Adrenal gland (tissue), 12 donors: ENCODE data around the gene SMARCC1. TPM values are rescaled to one million over a fixed set of nuclear protein-coding genes. Genes with fewer than 3 reads are reported as not detected.

Experiments used
- DNase-seq, 7 donors: peaks; one replicate each; pipeline ENCODE4 v3.0.0-alpha.2; 2019 to 2020
- H3K27ac ChIP-seq, 5 donors: fragments of 200-600 bp; sonication (generic) in 4 of 5; 1 replicate in 3 of 5; 2 replicates in 2 of 5; pipeline versions ENCODE4 v1.5.1 to v1.8.0; 2016 to 2020; ENCODE audit warnings: mild to moderate bottlenecking in 1 of 5
- H3K27me3 ChIP-seq: fragments of 200-600 bp; 2 replicates; pipeline ENCODE4 v1.8.0; 2021
- H3K36me3 ChIP-seq, 2 donors: fragments of 200-600 bp; replicated peaks in 1 of 2; 1 replicate in 1 of 2; 2 replicates in 1 of 2; pipeline versions ENCODE4 v1.5.1 to v1.8.0; 2018 to 2022
- H3K4me1 ChIP-seq, 2 donors: fragments of 200-600 bp; replicated peaks in 1 of 2; 1 replicate in 1 of 2; 2 replicates in 1 of 2; pipeline versions ENCODE4 v1.5.1 to v1.8.0; 2018 to 2021
- H3K4me3 ChIP-seq, 4 donors: fragments of 200-600 bp; sonication (generic) in 3 of 4; one replicate each; pipeline ENCODE4 v1.5.1; 2016 to 2018
- H3K9me3 ChIP-seq, 3 donors: fragments of 200-600 bp; sonication (generic) in 1 of 3; replicated peaks in 1 of 3; 1 replicate in 2 of 3; 2 replicates in 1 of 3; pipeline versions ENCODE4 v1.5.1 to v1.8.0; 2016 to 2021
- POLR2A ChIP-seq, 2 donors: fragments of 450-650 bp; IDR thresholded peaks; one replicate each; pipeline ENCODE4 v1.6.1; 2017; ENCODE audit warnings: antibody characterized with exemption in 2 of 2, mild to moderate bottlenecking in 2 of 2, moderate library complexity in 1 of 2
- WGBS, 4 donors: extraction: QIAGEN DNeasy Blood & Tissue Kit in 2 of 4; methylation state at CpG; one replicate each; pipeline versions ENCODE4 v1.1.5 to v1.1.7; 2013 to 2017; 5-methylcytosine and 5-hydroxymethylcytosine counted together
- intact Hi-C, 2 donors: fragments of 100-400 bp; cut with DNase I; formaldehyde crosslinking; loops; one replicate each; pipeline versions ENCODE4 v1.14.1 to v1.15.0; 2022 to 2023
- polyA plus RNA-seq, 3 donors: library from polyadenylated mRNA; stranded (reverse); fragments of 200-250 nt in 2 of 3; fragments of 350-450 nt in 1 of 3; fragmentation: Illumina TruSeq in 1 of 3; extraction: RNeasy Lipid Tissue Mini Kit (QIAGEN cat#74804) in 1 of 3; gene quantifications; one replicate each; pipeline ENCODE4 v1.2.3, GENCODE V29; 2013 to 2014
- total RNA-seq, 9 donors: library from RNA; depleted of rRNA in 4 of 9; stranded (reverse); fragments of >200 nt in 4 of 9; fragments of 120-200 nt in 1 of 9; fragmentation: NEBNext Ultra II Directional in 1 of 9; extraction: Animal tissue kit (Norgen Biotek cat#: 25700) in 1 of 9; gene quantifications; one replicate each; pipeline versions ENCODE4 v1.1.0 to v1.2.4, GENCODE V29; 2013 to 2023
- TF ChIP-seq, protein P1 (sequence below), 6 experiments: fragments of 450-650 bp in 4 of 6; fragments of 200-600 bp in 2 of 6; sonication (generic) in 1 of 6; IDR thresholded peaks; 1 replicate in 5 of 6; 2 replicates in 1 of 6; pipeline versions ENCODE4 v1.5.1 to v1.8.0; 2016 to 2021; ENCODE audit warnings: antibody characterized with exemption in 6 of 6, mild to moderate bottlenecking in 2 of 6, moderate library complexity in 1 of 6
- donor health status: healthy with polysubstance abuse.
- donor health status: Bipolar disorder and iron deficiency.
- donor health status: DM: yes; HTN: yes; CAD: no.
- donor health status: DM: no; HTN: no; CAD: no.
- donor health status: DM: no; HTN: no; CAD: no.
- donor health status: DM: yes; HTN: yes; CAD: no.

The SMARCC1 gene
- total and polyA plus RNA-seq, 12 donors, result 5.5 to 47.4 (median 19.9) TPM

DNA sequence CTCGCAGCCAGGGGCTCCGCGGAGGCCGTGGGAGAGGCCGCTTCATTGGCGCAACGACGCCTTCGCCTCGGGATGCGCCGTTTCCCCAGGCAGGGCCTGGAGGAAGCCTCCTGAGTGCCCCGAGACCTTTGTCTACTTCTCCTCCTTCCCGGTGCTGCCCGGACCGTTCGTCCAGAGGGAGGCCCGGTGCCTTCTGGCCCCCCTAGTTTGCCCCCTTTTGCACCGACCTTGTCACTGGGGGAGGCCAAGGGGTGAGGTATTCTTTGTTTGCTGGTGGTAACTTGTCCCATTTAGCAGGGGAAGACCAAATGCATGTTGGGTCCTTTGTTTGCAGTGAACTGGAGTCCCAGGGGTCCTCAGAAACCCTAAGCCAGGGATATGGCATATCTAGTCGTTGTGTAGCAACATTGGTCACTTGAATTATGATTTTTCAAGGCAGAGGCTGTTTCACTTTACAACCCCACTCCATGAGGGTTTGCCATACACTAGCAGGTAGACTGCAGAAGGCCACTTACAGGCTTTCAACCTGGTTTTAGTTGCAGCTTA, 21.9 kb upstream of the SMARCC1 start:
- peaks cover 0 to 28% of the 10 kb centered on the region in 2 donors for H3K36me3 ChIP-seq
- H3K4me1 ChIP-seq, result peaks cover 12 to 26% of the 10 kb centered on the region in 2 donors
- H3K27me3 ChIP-seq, result no peaks in the 10 kb centered on the region
- H3K9me3 ChIP-seq, result no peaks in the 10 kb centered on the region
- intact Hi-C loops, result no loop called here
- DNase-seq, result no peak
- H3K27ac ChIP-seq, result peak overlapping the region in 4 of 5 donors; percentile 91 to 99 (median 98)
- WGBS, 4 donors, result 0 to 2% (median 1%) methylated on average over 3 to 20 of the region's 20 CpGs
- H3K4me3 ChIP-seq, result peak overlapping the region; percentile 48 to 100 (median 75)
- TF ChIP-seq POLR2A (IDR thresholded peaks at IDR 0.05), result no peak
- TF ChIP-seq, protein P1, sequence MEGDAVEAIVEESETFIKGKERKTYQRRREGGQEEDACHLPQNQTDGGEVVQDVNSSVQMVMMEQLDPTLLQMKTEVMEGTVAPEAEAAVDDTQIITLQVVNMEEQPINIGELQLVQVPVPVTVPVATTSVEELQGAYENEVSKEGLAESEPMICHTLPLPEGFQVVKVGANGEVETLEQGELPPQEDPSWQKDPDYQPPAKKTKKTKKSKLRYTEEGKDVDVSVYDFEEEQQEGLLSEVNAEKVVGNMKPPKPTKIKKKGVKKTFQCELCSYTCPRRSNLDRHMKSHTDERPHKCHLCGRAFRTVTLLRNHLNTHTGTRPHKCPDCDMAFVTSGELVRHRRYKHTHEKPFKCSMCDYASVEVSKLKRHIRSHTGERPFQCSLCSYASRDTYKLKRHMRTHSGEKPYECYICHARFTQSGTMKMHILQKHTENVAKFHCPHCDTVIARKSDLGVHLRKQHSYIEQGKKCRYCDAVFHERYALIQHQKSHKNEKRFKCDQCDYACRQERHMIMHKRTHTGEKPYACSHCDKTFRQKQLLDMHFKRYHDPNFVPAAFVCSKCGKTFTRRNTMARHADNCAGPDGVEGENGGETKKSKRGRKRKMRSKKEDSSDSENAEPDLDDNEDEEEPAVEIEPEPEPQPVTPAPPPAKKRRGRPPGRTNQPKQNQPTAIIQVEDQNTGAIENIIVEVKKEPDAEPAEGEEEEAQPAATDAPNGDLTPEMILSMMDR (IDR thresholded peaks at IDR 0.05), result no peak

DNA sequence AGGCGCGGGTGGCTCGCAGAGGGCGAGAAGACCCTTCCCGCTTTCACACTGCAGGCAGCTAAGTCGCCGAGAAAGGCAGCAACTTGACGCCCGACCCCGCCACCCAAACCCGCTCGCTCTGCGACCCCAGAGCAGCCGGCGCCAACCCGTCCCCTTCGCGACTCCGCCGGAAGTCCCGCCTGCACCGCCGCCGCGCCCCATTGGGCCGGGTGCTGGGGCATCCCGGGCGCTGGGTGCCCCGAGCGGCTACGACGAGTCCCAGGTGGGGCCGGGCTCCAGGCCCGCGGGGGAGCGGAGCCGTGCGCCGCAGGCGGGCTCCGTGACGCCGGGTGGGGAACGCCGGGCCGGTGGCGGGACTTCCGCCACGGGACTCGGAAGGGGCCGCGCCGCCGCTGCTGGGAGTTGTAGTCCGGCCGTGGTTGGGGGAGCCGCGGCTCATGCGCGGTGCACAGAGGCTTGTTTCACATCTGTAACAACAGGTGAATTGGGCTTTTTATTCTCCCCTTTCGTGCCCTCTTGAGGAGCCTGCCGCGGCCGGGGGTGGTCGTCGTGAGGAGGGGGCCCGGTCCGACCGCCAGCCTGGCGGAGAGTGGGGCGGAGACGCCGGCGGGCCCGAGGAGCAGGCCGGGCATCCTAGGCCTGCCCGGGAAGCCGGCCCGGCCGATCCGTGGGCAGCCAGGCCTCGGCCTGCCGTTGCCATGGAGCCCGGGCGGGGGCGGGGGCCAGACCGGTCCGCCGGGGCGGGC, 21.2 kb upstream of the SMARCC1 start, which contains the start of gene DHX30:
Gene DHX30 (plus strand): TSS at position 405 of the 746 bp plus-strand sequence. CDS start 7,546 bp downstream, outside the sequence.
- peak within 1 kb of the TSS; percentile 48 to 100 (median 75) for H3K4me3 ChIP-seq
- 0 to 4% (median 1%) methylated on average over 16 to 90 of the region's 90 CpGs for WGBS, 4 donors
- no peaks in the 10 kb centered on the region for H3K9me3 ChIP-seq
- H3K27ac ChIP-seq, result peak within 1 kb of the TSS; percentile 82 to 99 (median 98)
- TF ChIP-seq, protein P1 (IDR thresholded peaks at IDR 0.05), result no peak
- peak; percentile 42 to 81 for TF ChIP-seq POLR2A (IDR thresholded peaks at IDR 0.05)
- DNase-seq, result peak; percentile 85 to 93 (median 90)
- H3K36me3 ChIP-seq, result peaks cover 0 to 22% of the 10 kb centered on the region in 2 donors
- no peaks in the 10 kb centered on the region for H3K27me3 ChIP-seq
- peaks cover 12 to 26% of the 10 kb centered on the region in 2 donors for H3K4me1 ChIP-seq
- intact Hi-C loops, result no loop called here

DNA sequence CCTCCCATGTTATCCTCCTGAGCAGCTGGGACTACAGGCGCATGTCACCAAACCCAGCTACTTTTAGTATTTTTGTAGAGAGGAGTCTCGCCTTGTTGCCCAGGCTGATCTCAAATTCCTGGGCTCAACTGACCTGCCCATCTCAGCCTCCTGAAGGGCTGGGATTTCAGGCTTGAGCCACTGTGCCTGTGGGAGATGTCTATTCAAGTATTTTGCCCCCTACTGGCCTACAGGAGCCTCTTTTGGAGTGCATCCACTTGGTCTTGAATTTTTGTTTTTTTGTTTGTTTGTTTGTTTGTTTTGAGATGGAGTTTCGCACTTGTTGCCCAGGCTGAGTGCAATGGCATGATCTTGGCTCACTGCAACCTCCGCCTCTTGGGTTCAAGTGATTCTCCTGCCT, 18.0 kb upstream of the SMARCC1 start:
- Histone ChIP-seq H3K4me1 (peaks cover 12 to 21% of the 10 kb centered on the region in 2 donors), H3K9me3 (no peaks in the 10 kb centered on the region), H3K36me3 (no peaks in the 10 kb centered on the region), H3K27me3 (no peaks in the 10 kb centered on the region), H3K27ac (no peak overlapping the region), H3K4me3 (no peak overlapping the region)
- intact Hi-C loops, result loop anchor here in 1 of 2 donors (10.0 kb wide), 1 partner anchor 385 kb away; no protein-coding TSS in a partner anchor
- TF ChIP-seq, protein P1 (IDR thresholded peaks at IDR 0.05), result peak in 3 of 6 experiments; percentile 10 to 12 (median 11)
- no peak for TF ChIP-seq POLR2A (IDR thresholded peaks at IDR 0.05)
- no peak for DNase-seq
- WGBS, 4 donors, result 93 to 97% (median 94%) methylated on average over 4 of the region's 4 CpGs

DNA sequence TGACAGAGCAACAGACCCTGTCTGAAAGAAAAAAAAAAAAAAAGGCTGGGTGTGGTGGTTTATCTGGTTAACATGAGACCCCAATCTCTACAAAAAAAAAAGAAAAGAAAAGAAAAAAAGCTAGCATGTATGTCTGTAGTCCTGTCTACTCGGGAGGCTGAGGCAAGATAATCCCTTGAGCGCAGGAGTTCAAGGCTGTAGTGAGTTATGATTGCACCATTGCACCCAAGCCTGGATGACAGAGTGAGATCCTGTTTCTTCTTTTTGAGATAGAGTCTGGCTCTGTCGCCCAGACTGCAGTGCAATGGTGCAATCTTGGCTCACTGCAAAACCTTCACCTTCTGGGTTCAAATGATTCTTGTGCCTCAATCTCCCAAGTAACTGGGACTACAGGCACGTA, 12.9 kb upstream of the SMARCC1 start:
- Histone ChIP-seq H3K4me1 (no peaks in the 10 kb centered on the region), H3K36me3 (no peaks in the 10 kb centered on the region), H3K4me3 (no peak overlapping the region), H3K27me3 (no peaks in the 10 kb centered on the region), H3K9me3 (no peaks in the 10 kb centered on the region), H3K27ac (no peak overlapping the region)
- no peak for TF ChIP-seq POLR2A (IDR thresholded peaks at IDR 0.05)
- TF ChIP-seq, protein P1 (IDR thresholded peaks at IDR 0.05), result no peak
- intact Hi-C loops, result loop anchor here in 1 of 2 donors (10.0 kb wide), 1 partner anchor 380 kb away; no protein-coding TSS in a partner anchor
- 38 to 46% (median 45%) methylated on average over 4 of the region's 4 CpGs for WGBS, 4 donors
- DNase-seq, result peak in 4 of 7 donors; percentile 19 to 59 (median 47)
